NB4 (cell line): Measurements from ENCODE around the gene DNAH8.

Source experiments
- MYC ChIP-seq: IDR thresholded peaks from 2 replicates; pipeline ENCODE4 v1.6.1; 2011; ENCODE audit warnings: low read depth, low read length
- POLR2A ChIP-seq: IDR thresholded peaks from 2 replicates; pipeline ENCODE4 v1.6.1; 2011; ENCODE audit warnings: mild to moderate bottlenecking; ENCODE audit not compliant: insufficient read length; ENCODE audit errors: extremely low read depth
- TF ChIP-seq, protein P1 (sequence below): IDR thresholded peaks from one replicate; pipeline ENCODE4 v1.5.1; 2012; ENCODE audit warnings: low read depth, low read length
- TF ChIP-seq, protein P2 (sequence below): IDR thresholded peaks from 2 replicates; pipeline ENCODE4 v1.6.1; 2011; ENCODE audit warnings: low read depth, low read length

DNA sequence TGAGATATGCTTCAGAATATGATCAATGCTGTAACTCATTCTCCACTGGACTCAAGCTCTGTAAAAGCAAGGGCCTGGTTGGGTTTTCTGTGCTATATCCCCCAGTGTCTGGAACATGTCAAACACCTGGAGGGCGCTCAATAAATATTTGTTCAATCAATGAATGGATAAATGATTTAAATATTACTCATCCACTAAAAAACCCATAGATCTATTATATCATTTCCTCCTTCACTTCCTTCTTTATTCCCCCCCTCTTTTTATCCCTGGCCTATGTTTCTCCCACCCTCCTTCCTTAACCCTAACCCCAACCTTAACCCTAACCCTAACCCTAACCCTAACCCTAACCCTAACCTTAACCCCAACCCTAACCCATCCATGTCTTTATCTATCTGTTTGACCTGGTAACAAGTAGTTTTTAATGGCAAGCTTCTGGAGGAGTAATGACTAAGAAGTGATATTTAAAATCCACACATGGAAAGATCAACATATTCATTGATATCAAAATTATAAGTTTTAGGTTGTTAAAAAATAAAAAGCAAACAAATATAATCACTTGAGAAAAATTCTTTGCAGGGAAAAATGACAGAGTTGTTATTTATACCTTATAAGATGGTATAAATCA is 229.7 kb downstream of the DNAH8 start:
- TF ChIP-seq, protein P1, sequence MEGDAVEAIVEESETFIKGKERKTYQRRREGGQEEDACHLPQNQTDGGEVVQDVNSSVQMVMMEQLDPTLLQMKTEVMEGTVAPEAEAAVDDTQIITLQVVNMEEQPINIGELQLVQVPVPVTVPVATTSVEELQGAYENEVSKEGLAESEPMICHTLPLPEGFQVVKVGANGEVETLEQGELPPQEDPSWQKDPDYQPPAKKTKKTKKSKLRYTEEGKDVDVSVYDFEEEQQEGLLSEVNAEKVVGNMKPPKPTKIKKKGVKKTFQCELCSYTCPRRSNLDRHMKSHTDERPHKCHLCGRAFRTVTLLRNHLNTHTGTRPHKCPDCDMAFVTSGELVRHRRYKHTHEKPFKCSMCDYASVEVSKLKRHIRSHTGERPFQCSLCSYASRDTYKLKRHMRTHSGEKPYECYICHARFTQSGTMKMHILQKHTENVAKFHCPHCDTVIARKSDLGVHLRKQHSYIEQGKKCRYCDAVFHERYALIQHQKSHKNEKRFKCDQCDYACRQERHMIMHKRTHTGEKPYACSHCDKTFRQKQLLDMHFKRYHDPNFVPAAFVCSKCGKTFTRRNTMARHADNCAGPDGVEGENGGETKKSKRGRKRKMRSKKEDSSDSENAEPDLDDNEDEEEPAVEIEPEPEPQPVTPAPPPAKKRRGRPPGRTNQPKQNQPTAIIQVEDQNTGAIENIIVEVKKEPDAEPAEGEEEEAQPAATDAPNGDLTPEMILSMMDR = no peak
- TF ChIP-seq POLR2A (no peak), MYC (no peak)
- TF ChIP-seq, protein P2, sequence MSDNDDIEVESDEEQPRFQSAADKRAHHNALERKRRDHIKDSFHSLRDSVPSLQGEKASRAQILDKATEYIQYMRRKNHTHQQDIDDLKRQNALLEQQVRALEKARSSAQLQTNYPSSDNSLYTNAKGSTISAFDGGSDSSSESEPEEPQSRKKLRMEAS = no peak
